ENCODE measurements around the gene MOCS3.
A peak's percentile ranks its signal among the peaks of the same experiment; 100 is the strongest.

Gene MOCS3

GRCh38 chr20:50911716-50912115, 46.9 kb upstream of the MOCS3 start:
- Histone ChIP-seq H2AFZ (ENCODE audit: low read depth, low read length) (no peak overlapping the region), H3K9me3 (ENCODE audit: insufficient read depth, low read length, severe bottlenecking) (no peaks in the 10 kb centered on the region), H3K9ac (ENCODE audit: low read depth, low read length) (no peak overlapping the region), H3K4me1 (ENCODE audit: insufficient read depth, low read length) (no peaks in the 10 kb centered on the region), H3K27ac (ENCODE audit: low read length) (no peak overlapping the region), H3K79me2 (ENCODE audit: insufficient read depth, low read length) (peaks cover 99% of the 10 kb centered on the region), H3K36me3 (ENCODE audit: insufficient read depth, low read length) (peaks cover 73% of the 10 kb centered on the region), H4K20me1 (ENCODE audit: insufficient read depth, low read length) (peaks cover 95% of the 10 kb centered on the region), H3K4me3 (ENCODE audit: low read depth in 1 of 2, low read length in 2 of 2) (no peak overlapping the region), H3K4me2 (ENCODE audit: insufficient read depth, low read length) (no peak overlapping the region), H3K27me3 (ENCODE audit: insufficient read depth, low read length, poor library complexity) (no peaks in the 10 kb centered on the region)
- DNase-seq, result no peak
- ATAC-seq (ENCODE audit: insufficient read depth, low read depth), result no peak
- TF ChIP-seq CTCF (IDR thresholded peaks at IDR 0.05; ENCODE audit: borderline replicate concordance, extremely low read depth, low read length, poor library complexity, severe bottlenecking) (no peak), EZH2 (IDR thresholded peaks at IDR 0.05; ENCODE audit: borderline replicate concordance, low read depth, low read length, severe bottlenecking) (no peak)

GRCh38 chr20:50913690-50914375, 44.8 kb upstream of the MOCS3 start:
- Histone ChIP-seq H3K9ac (ENCODE audit: low read depth, low read length) (no peak overlapping the region), H3K4me2 (ENCODE audit: insufficient read depth, low read length) (no peak overlapping the region), H4K20me1 (ENCODE audit: insufficient read depth, low read length) (peaks cover 97% of the 10 kb centered on the region), H3K27ac (ENCODE audit: low read length) (no peak overlapping the region), H3K36me3 (ENCODE audit: insufficient read depth, low read length) (peaks cover 86% of the 10 kb centered on the region), H3K27me3 (ENCODE audit: insufficient read depth, low read length, poor library complexity) (no peaks in the 10 kb centered on the region), H3K4me3 (ENCODE audit: low read depth in 1 of 2, low read length in 2 of 2) (no peak overlapping the region), H2AFZ (ENCODE audit: low read depth, low read length) (no peak overlapping the region), H3K9me3 (ENCODE audit: insufficient read depth, low read length, severe bottlenecking) (no peaks in the 10 kb centered on the region), H3K79me2 (ENCODE audit: insufficient read depth, low read length) (peaks cover 100% of the 10 kb centered on the region), H3K4me1 (ENCODE audit: insufficient read depth, low read length) (no peaks in the 10 kb centered on the region)
- DNase-seq, result no peak
- ATAC-seq (ENCODE audit: insufficient read depth, low read depth), result peak; percentile 53; the same call in 1 of the 3 replicates
- no peak for TF ChIP-seq EZH2 (IDR thresholded peaks at IDR 0.05; ENCODE audit: borderline replicate concordance, low read depth, low read length, severe bottlenecking)
- TF ChIP-seq CTCF (IDR thresholded peaks at IDR 0.05; ENCODE audit: borderline replicate concordance, extremely low read depth, low read length, poor library complexity, severe bottlenecking), result no peak

GRCh38 chr20:50915424-50915823, 43.2 kb upstream of the MOCS3 start:
- no peak overlapping the region for H3K9ac ChIP-seq (ENCODE audit: low read depth, low read length)
- H3K36me3 ChIP-seq (ENCODE audit: insufficient read depth, low read length), result peaks cover 87% of the 10 kb centered on the region
- H2AFZ ChIP-seq (ENCODE audit: low read depth, low read length), result no peak overlapping the region
- DNase-seq, result no peak
- peaks cover 96% of the 10 kb centered on the region for H4K20me1 ChIP-seq (ENCODE audit: insufficient read depth, low read length)
- TF ChIP-seq CTCF (IDR thresholded peaks at IDR 0.05; ENCODE audit: borderline replicate concordance, extremely low read depth, low read length, poor library complexity, severe bottlenecking) (no peak), EZH2 (IDR thresholded peaks at IDR 0.05; ENCODE audit: borderline replicate concordance, low read depth, low read length, severe bottlenecking) (no peak)
- no peaks in the 10 kb centered on the region for H3K9me3 ChIP-seq (ENCODE audit: insufficient read depth, low read length, severe bottlenecking)
- H3K27ac ChIP-seq (ENCODE audit: low read length), result no peak overlapping the region
- peaks cover 100% of the 10 kb centered on the region for H3K79me2 ChIP-seq (ENCODE audit: insufficient read depth, low read length)
- peaks cover 4% of the 10 kb centered on the region; the same call in 1 of the 2 replicates for H3K4me1 ChIP-seq (ENCODE audit: insufficient read depth, low read length)
- no peak overlapping the region for H3K4me2 ChIP-seq (ENCODE audit: insufficient read depth, low read length)
- no peak overlapping the region for H3K4me3 ChIP-seq (ENCODE audit: low read depth in 1 of 2, low read length in 2 of 2)
- ATAC-seq (ENCODE audit: insufficient read depth, low read depth), result no peak
- no peaks in the 10 kb centered on the region for H3K27me3 ChIP-seq (ENCODE audit: insufficient read depth, low read length, poor library complexity)

All from DND-41 (cell line).